BLaER1 (cell line): ENCODE results near the gene COL18A1.

Source experiments
- H3K27ac ChIP-seq: shearing (Covaris generic); formaldehyde crosslinking; 2 replicates; pipeline ENCODE4 v1.8.1; 2022
- H3K27me3 ChIP-seq: shearing (Covaris generic); formaldehyde crosslinking; 2 replicates; pipeline ENCODE4 v1.8.1; 2022
- H3K36me3 ChIP-seq: shearing (Covaris generic); formaldehyde crosslinking; 2 replicates; pipeline ENCODE4 v1.8.1; 2022
- H3K4me1 ChIP-seq: shearing (Covaris generic); formaldehyde crosslinking; 2 replicates; pipeline ENCODE4 v1.8.1; 2022
- H3K4me2 ChIP-seq: shearing (Covaris generic); formaldehyde crosslinking; 2 replicates; pipeline ENCODE4 v1.8.1; 2022
- H3K4me3 ChIP-seq: shearing (Covaris generic); formaldehyde crosslinking; 2 replicates; pipeline ENCODE4 v1.8.1; 2022
- H3K9ac ChIP-seq: shearing (Covaris generic); formaldehyde crosslinking; 2 replicates; pipeline ENCODE4 v1.8.1; 2022
- H3K9me3 ChIP-seq: shearing (Covaris generic); formaldehyde crosslinking; 2 replicates; pipeline ENCODE4 v1.8.1; 2022
- H4K20me1 ChIP-seq: shearing (Covaris generic); formaldehyde crosslinking; 2 replicates; pipeline ENCODE4 v1.8.1; 2022
- Cebpa-rat ChIP-seq: shearing (Covaris generic); IDR thresholded peaks from 2 replicates; pipeline ENCODE4 v1.8.1; 2022

Gene COL18A1

GRCh38 chr21:45484318-45484717, 79.4 kb downstream of the COL18A1 start:
- H3K4me1 ChIP-seq, result peaks cover 75% of the 10 kb centered on the region
- H3K27ac ChIP-seq, result no peak overlapping the region
- no peak overlapping the region for H3K4me3 ChIP-seq
- no peak for TF ChIP-seq Cebpa-rat
- H4K20me1 ChIP-seq, result no peaks in the 10 kb centered on the region
- H3K9ac ChIP-seq, result no peak overlapping the region
- H3K9me3 ChIP-seq, result no peaks in the 10 kb centered on the region
- no peak overlapping the region for H3K4me2 ChIP-seq
- H3K27me3 ChIP-seq, result no peaks in the 10 kb centered on the region
- H3K36me3 ChIP-seq, result no peaks in the 10 kb centered on the region

GRCh38 chr21:45485686-45486442, 80.9 kb downstream of the COL18A1 start:
- Histone ChIP-seq H3K9ac (no peak overlapping the region), H3K9me3 (no peaks in the 10 kb centered on the region), H3K27ac (peak overlapping the region; percentile 28), H3K36me3 (no peaks in the 10 kb centered on the region), H3K4me2 (peak overlapping the region; percentile 37; the same call in 1 of the 2 replicates), H4K20me1 (no peaks in the 10 kb centered on the region), H3K27me3 (no peaks in the 10 kb centered on the region), H3K4me3 (no peak overlapping the region), H3K4me1 (peaks cover 72% of the 10 kb centered on the region)
- TF ChIP-seq Cebpa-rat, result no peak

GRCh38 chr21:45486443-45487160, 81.6 kb downstream of the COL18A1 start:
- Histone ChIP-seq H3K4me2 (no peak overlapping the region), H3K36me3 (no peaks in the 10 kb centered on the region), H3K9ac (no peak overlapping the region), H3K27me3 (no peaks in the 10 kb centered on the region), H3K27ac (no peak overlapping the region), H3K9me3 (no peaks in the 10 kb centered on the region), H3K4me1 (peaks cover 67% of the 10 kb centered on the region), H4K20me1 (no peaks in the 10 kb centered on the region), H3K4me3 (no peak overlapping the region)
- TF ChIP-seq Cebpa-rat, result no peak

GRCh38 chr21:45487161-45487806, 82.3 kb downstream of the COL18A1 start:
- Histone ChIP-seq H3K9me3 (no peaks in the 10 kb centered on the region), H3K4me1 (peaks cover 60% of the 10 kb centered on the region), H3K4me3 (no peak overlapping the region), H4K20me1 (no peaks in the 10 kb centered on the region), H3K27me3 (no peaks in the 10 kb centered on the region), H3K27ac (peak overlapping the region; percentile 47; the same call in 1 of the 2 replicates), H3K4me2 (peak overlapping the region; percentile 27), H3K36me3 (no peaks in the 10 kb centered on the region), H3K9ac (peak overlapping the region; percentile 55; the same call in 1 of the 2 replicates)
- no peak for TF ChIP-seq Cebpa-rat

GRCh38 chr21:45487891-45488600, 83.1 kb downstream of the COL18A1 start:
- peaks cover 55% of the 10 kb centered on the region for H3K4me1 ChIP-seq
- peak overlapping the region; percentile 47; the same call in 1 of the 2 replicates for H3K27ac ChIP-seq
- H3K9me3 ChIP-seq, result no peaks in the 10 kb centered on the region
- H3K9ac ChIP-seq, result peak overlapping the region; percentile 55; the same call in 1 of the 2 replicates
- H3K4me2 ChIP-seq, result peak overlapping the region; percentile 27
- no peaks in the 10 kb centered on the region for H3K27me3 ChIP-seq
- no peak for TF ChIP-seq Cebpa-rat
- no peaks in the 10 kb centered on the region for H3K36me3 ChIP-seq
- no peak overlapping the region for H3K4me3 ChIP-seq
- H4K20me1 ChIP-seq, result no peaks in the 10 kb centered on the region

- peak overlapping the region; percentile 51 for H3K4me2 ChIP-seq
- no peak overlapping the region for H3K27ac ChIP-seq
- no peaks in the 10 kb centered on the region for H3K36me3 ChIP-seq
- no peak overlapping the region for H3K4me3 ChIP-seq
- no peaks in the 10 kb centered on the region for H3K9me3 ChIP-seq
- TF ChIP-seq Cebpa-rat, result no peak
- H3K4me1 ChIP-seq, result peaks cover 58% of the 10 kb centered on the region
- H3K9ac ChIP-seq, result no peak overlapping the region
- H4K20me1 ChIP-seq, result no peaks in the 10 kb centered on the region
- no peaks in the 10 kb centered on the region for H3K27me3 ChIP-seq
These were observed 84.2 kb downstream of the COL18A1 start for GRCh38 chr21:45488931-45489721.

- Histone ChIP-seq H3K27me3 (no peaks in the 10 kb centered on the region), H3K4me3 (no peak overlapping the region)
- no peak for TF ChIP-seq Cebpa-rat
These were observed 84.7 kb downstream of the COL18A1 start for GRCh38 chr21:45489722-45489982.

GRCh38 chr21:45490049-45490731, 85.2 kb downstream of the COL18A1 start:
- Histone ChIP-seq H3K36me3 (no peaks in the 10 kb centered on the region), H3K4me1 (peaks cover 63% of the 10 kb centered on the region), H3K4me2 (peak overlapping the region; percentile 71), H3K9me3 (no peaks in the 10 kb centered on the region), H3K9ac (peak overlapping the region; percentile 63), H4K20me1 (no peaks in the 10 kb centered on the region), H3K4me3 (no peak overlapping the region), H3K27me3 (no peaks in the 10 kb centered on the region), H3K27ac (peak overlapping the region; percentile 72)
- no peak for TF ChIP-seq Cebpa-rat

More at GRCh38 chr21:45489722-45489982, 84.7 kb downstream of the COL18A1 start:
- Histone ChIP-seq H3K36me3 (no peaks in the 10 kb centered on the region), H3K27ac (no peak overlapping the region), H3K4me1 (peaks cover 63% of the 10 kb centered on the region), H3K9ac (no peak overlapping the region), H3K9me3 (no peaks in the 10 kb centered on the region), H4K20me1 (no peaks in the 10 kb centered on the region), H3K4me2 (peak overlapping the region; percentile 51)
